ENCODE measurements around the gene CDH10.

DNA sequence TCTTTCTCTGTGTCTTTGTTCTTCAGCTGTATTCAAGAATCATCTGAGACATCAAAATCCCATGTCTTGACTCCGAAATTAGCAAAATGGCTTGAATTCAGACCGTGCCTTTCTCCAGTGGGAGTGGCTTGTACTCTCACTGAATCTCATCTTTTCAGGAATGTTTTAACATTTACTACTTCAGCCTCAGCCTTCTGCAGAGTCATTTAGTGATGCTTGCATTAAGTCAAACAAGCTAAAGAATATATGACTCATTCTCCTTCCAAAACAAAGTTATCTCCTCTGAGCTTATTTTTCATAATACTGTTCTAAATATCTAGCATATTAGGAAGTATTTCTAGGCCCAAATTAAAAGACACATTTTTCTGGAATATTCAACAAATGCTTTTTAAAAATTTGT, 205.3 kb downstream of the CDH10 start:
- no peak for TF ChIP-seq EP300 (IDR thresholded peaks at IDR 0.05)
- no peak for TF ChIP-seq CTCF (IDR thresholded peaks at IDR 0.05)
